ENCODE data around the gene FGF14. TPM values are rescaled to one million over a fixed set of nuclear protein-coding genes. Genes with fewer than 3 reads are reported as not detected.

The FGF14 gene
- total and polyA plus RNA-seq, 2 experiments from 2014 or later, result 0.03 TPM; not detected in 1

- no peaks in the 10 kb centered on the region for H3K79me2 ChIP-seq (replicated peaks; ENCODE audit: insufficient read depth)
- Mint-ChIP-seq H3K9me3 (peaks cover 3% of the 10 kb centered on the region; the same call in 1 of the 3 replicates), H3K27ac (no peak overlapping the region), H3K4me1 (peaks cover 3% of the 10 kb centered on the region; the same call in 2 of the 3 replicates), H3K27me3 (ENCODE audit: insufficient read depth, low read depth, poor library complexity) (peaks cover 3% of the 10 kb centered on the region), H3K36me3 (ENCODE audit: low read depth) (no peaks in the 10 kb centered on the region), H3K4me3 (no peak overlapping the region)
- no peak overlapping the region for H3K4me2 ChIP-seq
- no peak overlapping the region for H3K27ac ChIP-seq (ENCODE audit: low read depth)
- H3K9me2 ChIP-seq (ENCODE audit: insufficient read depth), result no peaks in the 10 kb centered on the region
- no peaks in the 10 kb centered on the region for H3K36me3 ChIP-seq (ENCODE audit: insufficient read depth)
- TF ChIP-seq POLR2AphosphoS5 (IDR thresholded peaks at IDR 0.05; ENCODE audit: low read depth) (no peak), EZH2phosphoT487 (IDR thresholded peaks at IDR 0.05; ENCODE audit: unreplicated experiment) (no peak), ZNF462 (CRISPR knock-in tag; IDR thresholded peaks at IDR 0.05) (no peak), CREB1 (CRISPR knock-in tag; IDR thresholded peaks at IDR 0.05; ENCODE audit: low read depth) (no peak), ZNF114 (CRISPR knock-in tag; IDR thresholded peaks at IDR 0.05) (no peak), ZNF331 (CRISPR knock-in tag; IDR thresholded peaks at IDR 0.05; ENCODE audit: low read depth) (no peak), NANOG (IDR thresholded peaks at IDR 0.05; ENCODE audit: borderline replicate concordance) (no peak), STAT1 (IDR thresholded peaks at IDR 0.05; ENCODE audit: unreplicated experiment) (no peak)
- no peak overlapping the region for H3K4me3 ChIP-seq
- no peak overlapping the region for H2AFZ ChIP-seq
- H3K4me1 ChIP-seq (ENCODE audit: insufficient read depth), result peaks cover 7% of the 10 kb centered on the region; the same call in 1 of the 2 replicates
- no peaks in the 10 kb centered on the region for H3K27me3 ChIP-seq (ENCODE audit: insufficient read depth)
- H4K20me1 ChIP-seq (replicated peaks; ENCODE audit: insufficient read depth), result no peaks in the 10 kb centered on the region
- DNase-seq (ENCODE audit: low spot score), result no peak
- no peaks in the 10 kb centered on the region for H3F3A ChIP-seq (replicated peaks; ENCODE audit: low read depth)
- ATAC-seq, result no peak
Measured at GRCh38 chr13:101881593-101881992, 520.3 kb downstream of the FGF14 start.

All from GM23338 (cell line).